ENCODE data around the gene TGFBR2. TPM values are rescaled to one million over a fixed set of nuclear protein-coding genes. Genes with fewer than 3 reads are reported as not detected.
A peak's percentile ranks its signal among the peaks of the same experiment; 100 is the strongest.

TGFBR2 gene
- total RNA-seq, 4 donors from 2014 or later: 10.1 to 114 (median 48.7) TPM

DNA sequence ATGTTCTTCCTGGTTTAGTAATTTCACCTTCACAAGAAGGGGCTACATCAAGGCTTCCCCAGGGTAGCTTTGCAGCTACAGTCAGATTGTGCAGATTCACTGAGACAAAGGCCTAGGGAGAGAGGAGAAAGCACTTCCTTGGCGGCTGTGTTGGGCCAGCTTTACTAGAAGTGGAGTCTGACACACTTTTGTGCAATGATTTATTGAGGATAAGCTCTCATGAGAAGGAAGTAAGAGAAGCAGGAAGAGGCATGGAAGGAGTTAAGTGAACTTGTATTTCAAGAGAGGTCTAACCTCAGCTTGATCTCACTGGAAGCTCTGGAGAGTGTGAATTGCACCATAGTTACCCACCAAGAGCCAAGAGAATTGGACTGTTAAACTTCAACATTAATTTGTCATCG is 78.9 kb downstream of the TGFBR2 start:
- Histone ChIP-seq H3K36me3 (peaks cover 0 to 17% (median 0%) of the 10 kb centered on the region in 3 donors), H3K4me1 (peaks cover 10 to 94% (median 54%) of the 10 kb centered on the region in 3 donors), H3K9me3 (no peaks in the 10 kb centered on the region), H3K27ac (peak overlapping the region in 1 of 4 donors; percentile 7), H3K4me3 (no peak overlapping the region), H3K27me3 (no peaks in the 10 kb centered on the region)
- TF ChIP-seq POLR2A (IDR thresholded peaks at IDR 0.05): no peak
- TF ChIP-seq, protein P1, sequence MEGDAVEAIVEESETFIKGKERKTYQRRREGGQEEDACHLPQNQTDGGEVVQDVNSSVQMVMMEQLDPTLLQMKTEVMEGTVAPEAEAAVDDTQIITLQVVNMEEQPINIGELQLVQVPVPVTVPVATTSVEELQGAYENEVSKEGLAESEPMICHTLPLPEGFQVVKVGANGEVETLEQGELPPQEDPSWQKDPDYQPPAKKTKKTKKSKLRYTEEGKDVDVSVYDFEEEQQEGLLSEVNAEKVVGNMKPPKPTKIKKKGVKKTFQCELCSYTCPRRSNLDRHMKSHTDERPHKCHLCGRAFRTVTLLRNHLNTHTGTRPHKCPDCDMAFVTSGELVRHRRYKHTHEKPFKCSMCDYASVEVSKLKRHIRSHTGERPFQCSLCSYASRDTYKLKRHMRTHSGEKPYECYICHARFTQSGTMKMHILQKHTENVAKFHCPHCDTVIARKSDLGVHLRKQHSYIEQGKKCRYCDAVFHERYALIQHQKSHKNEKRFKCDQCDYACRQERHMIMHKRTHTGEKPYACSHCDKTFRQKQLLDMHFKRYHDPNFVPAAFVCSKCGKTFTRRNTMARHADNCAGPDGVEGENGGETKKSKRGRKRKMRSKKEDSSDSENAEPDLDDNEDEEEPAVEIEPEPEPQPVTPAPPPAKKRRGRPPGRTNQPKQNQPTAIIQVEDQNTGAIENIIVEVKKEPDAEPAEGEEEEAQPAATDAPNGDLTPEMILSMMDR (IDR thresholded peaks at IDR 0.05): no peak
- intact Hi-C loops (cut with DNase I): no loop called here
- WGBS, 2 donors: 71 to 83% methylated on average over 1 to 2 of the region's 2 CpGs
- DNase-seq: no peak

DNA sequence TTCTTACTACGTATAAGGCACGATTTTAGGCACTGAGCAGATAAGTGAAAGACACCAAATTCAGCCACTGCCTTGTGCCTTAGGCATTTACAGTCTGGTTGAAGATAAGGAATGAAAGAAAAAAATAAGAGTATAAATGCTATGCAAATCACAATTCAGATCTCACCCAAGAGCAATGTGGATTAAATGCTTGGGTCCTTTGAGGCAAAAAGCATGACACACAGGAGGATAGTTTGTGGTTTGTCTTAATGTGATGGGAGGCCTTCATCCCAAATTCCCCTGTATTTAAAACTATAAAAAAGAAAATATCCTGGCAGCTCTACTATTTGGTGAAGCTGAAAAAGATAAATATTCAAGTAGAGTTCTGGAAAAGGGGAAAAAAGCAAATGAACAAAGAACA is 79.8 kb downstream of the TGFBR2 start:
- no peak overlapping the region for H3K4me3 ChIP-seq
- 79 to 94% methylated on average over 2 of the region's 2 CpGs for WGBS, 2 donors
- intact Hi-C loops (cut with DNase I): no loop called here
- no peaks in the 10 kb centered on the region for H3K9me3 ChIP-seq
- peaks cover 10 to 94% (median 47%) of the 10 kb centered on the region in 3 donors for H3K4me1 ChIP-seq
- no peak overlapping the region for H3K27ac ChIP-seq
- no peak for DNase-seq
- H3K36me3 ChIP-seq: peaks cover 0 to 26% (median 0%) of the 10 kb centered on the region in 3 donors
- no peak for TF ChIP-seq POLR2A (IDR thresholded peaks at IDR 0.05)
- TF ChIP-seq, protein P1 (IDR thresholded peaks at IDR 0.05): no peak
- no peaks in the 10 kb centered on the region for H3K27me3 ChIP-seq

DNA sequence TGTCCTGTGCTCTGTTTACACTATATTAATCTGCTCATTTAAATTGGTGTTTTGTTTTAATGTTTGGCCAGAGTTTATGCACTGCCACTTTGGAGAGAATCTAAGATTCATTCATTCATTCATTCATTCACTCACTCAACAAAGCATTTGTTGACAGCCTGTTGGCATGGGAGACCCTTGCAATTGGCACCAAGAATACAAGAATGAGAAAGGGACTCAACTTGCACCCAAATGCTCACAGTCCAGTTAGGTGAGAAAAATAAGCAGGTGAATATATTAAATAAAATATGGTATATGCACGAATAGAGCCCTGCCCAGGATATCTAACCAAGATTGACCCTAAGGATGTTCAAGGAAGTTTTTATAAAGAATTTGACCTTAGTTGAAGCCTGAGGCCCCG is 80.4 kb downstream of the TGFBR2 start:
- WGBS, 2 donors: 50 to 65% methylated on average over 2 of the region's 2 CpGs
- Histone ChIP-seq H3K36me3 (peaks cover 0 to 32% (median 0%) of the 10 kb centered on the region in 3 donors), H3K27ac (no peak overlapping the region), H3K4me3 (no peak overlapping the region), H3K27me3 (no peaks in the 10 kb centered on the region), H3K4me1 (peaks cover 10 to 94% (median 44%) of the 10 kb centered on the region in 3 donors), H3K9me3 (no peaks in the 10 kb centered on the region)
- TF ChIP-seq, protein P1 (IDR thresholded peaks at IDR 0.05): no peak
- TF ChIP-seq POLR2A (IDR thresholded peaks at IDR 0.05): no peak
- intact Hi-C loops (cut with DNase I): no loop called here
- no peak for DNase-seq

DNA sequence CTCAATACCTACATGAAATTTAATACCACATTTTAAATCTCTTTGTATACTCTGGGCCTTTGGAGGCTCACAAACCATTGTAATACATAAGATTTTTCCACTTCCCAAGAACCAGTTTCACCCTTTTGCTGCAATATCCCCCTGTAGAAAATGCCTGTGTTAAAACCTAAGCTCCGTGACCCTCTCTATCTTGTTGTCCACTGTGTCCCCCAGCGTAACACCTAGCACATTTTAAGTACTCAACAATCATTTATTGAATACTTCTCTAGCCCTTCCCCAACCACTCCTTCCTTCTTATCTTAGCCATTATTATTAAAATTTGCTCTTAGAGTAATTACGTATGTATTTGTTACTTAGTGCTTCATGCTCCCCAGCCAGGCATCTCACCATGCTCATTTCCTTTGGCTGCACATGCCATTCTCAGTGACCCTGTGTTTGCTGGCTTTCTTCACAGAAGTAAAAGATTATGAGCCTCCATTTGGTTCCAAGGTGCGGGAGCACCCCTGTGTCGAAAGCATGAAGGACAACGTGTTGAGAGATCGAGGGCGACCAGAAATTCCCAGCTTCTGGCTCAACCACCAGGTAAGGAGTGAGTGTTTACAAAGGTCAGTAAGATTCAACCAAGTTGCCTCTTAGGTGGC is 81.6 kb downstream of the TGFBR2 start:
- Histone ChIP-seq H3K36me3 (peaks cover 0 to 45% (median 0%) of the 10 kb centered on the region in 3 donors), H3K4me3 (no peak overlapping the region), H3K9me3 (no peaks in the 10 kb centered on the region), H3K27ac (peak overlapping the region in 3 of 4 donors; percentile 66 to 71 (median 69)), H3K4me1 (peaks cover 10 to 91% (median 32%) of the 10 kb centered on the region in 3 donors), H3K27me3 (no peaks in the 10 kb centered on the region)
- no peak for TF ChIP-seq POLR2A (IDR thresholded peaks at IDR 0.05)
- TF ChIP-seq, protein P1 (IDR thresholded peaks at IDR 0.05): no peak
- 94% methylated on average over 7 to 8 of the region's 8 CpGs for WGBS, 2 donors
- no peak for DNase-seq
- intact Hi-C loops (cut with DNase I): no loop called here

DNA sequence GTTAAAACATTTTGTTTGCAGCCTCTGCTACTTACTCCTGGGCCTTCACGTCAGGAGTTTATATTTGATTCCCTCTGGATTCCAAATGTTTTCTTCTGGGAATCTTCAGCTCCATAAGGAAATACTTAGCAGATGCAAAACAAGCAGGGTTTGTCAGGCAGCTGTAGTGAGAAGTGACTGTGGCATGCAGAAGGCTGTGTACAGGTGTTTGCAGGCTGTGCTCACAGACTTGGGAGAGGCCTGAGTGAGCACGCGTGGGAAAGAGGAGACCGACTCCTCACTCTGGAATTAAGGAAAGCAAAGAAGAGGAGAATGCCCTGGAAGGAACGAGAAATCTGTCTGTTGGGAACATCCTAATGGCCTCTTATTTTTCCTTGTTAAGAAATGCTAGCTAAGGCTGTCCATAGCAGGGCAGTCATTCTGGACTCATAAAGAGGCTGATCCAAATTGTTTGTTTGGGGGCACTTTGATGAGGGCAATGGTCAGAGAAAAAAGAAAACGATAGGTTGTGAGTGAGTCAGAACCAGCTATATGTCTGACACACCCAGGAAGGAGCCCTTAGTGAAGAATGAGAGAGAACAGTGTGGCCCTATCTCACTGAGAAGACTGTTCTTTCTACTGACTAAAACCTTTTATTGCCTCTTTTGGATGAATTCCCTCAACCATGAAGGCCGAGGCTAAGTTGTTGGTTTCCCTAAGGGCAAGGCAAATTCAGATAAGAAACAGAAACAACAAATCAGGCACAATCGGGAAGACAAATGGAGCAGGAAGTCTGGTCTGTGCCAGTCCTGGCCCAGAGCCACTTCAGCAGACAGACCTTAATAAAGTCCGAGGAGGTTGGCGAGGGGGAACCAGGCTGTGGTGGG is 82.6 kb downstream of the TGFBR2 start:
- Histone ChIP-seq H3K9me3 (no peaks in the 10 kb centered on the region), H3K4me1 (peaks cover 10 to 89% (median 27%) of the 10 kb centered on the region in 3 donors), H3K4me3 (no peak overlapping the region), H3K36me3 (peaks cover 0 to 45% (median 0%) of the 10 kb centered on the region in 3 donors), H3K27me3 (no peaks in the 10 kb centered on the region), H3K27ac (peak overlapping the region; percentile 60 to 71 (median 68))
- TF ChIP-seq, protein P1 (IDR thresholded peaks at IDR 0.05): no peak
- TF ChIP-seq POLR2A (IDR thresholded peaks at IDR 0.05): no peak
- intact Hi-C loops (cut with DNase I): no loop called here
- WGBS, 2 donors: 39 to 46% methylated on average over 10 of the region's 10 CpGs
- DNase-seq: no peak

Data from esophagus squamous epithelium (tissue), 5 donors.